ENCODE data around the gene RABGAP1L.

GRCh38 chr1:174326278-174326677 lies 167.0 kb downstream of the RABGAP1L start:
- TF ChIP-seq CTCF (conservative IDR thresholded peaks at IDR 0.05) (no peak), ZFX (IDR thresholded peaks at IDR 0.05) (no peak)

All from C4-2B (cell line).